Fibroblast of skin of abdomen (primary cell): ENCODE data around the gene HS2ST1. TPM values are rescaled to one million over a fixed set of nuclear protein-coding genes. Genes with fewer than 3 reads are reported as not detected.
"Not testable (repeated sequence)": the region's sequence is repeated elsewhere in the genome, so short reads cannot be mapped to it uniquely, and the experiment has no call there.

Experiments
- DNase-seq: peaks from one replicate; pipeline ENCODE4 v3.0.0-alpha.2; 2013
- polyA plus RNA-seq, 2 experiments: library from polyadenylated mRNA; unstranded; fragments of 120-200 nt; gene quantifications; one replicate each; pipeline ENCODE4 v1.2.1, GENCODE V29; 2013; ENCODE audit not compliant: insufficient read length in 2 of 2

HS2ST1 gene
- polyA plus RNA-seq (2013, experiment 1 of 2; ENCODE audit: insufficient read length): 18.2 TPM
- polyA plus RNA-seq (2013, experiment 2 of 2; ENCODE audit: insufficient read length): 18.5 TPM

- no peak for DNase-seq
Measured at GRCh38 chr1:86914601-86914997, at the start of gene HS2ST1. TSS of gene HS2ST1 (plus strand) at chr1:86914635.

GRCh38 chr1:86865973-86866637 lies 48.3 kb upstream of the HS2ST1 start:
- no peak for DNase-seq

GRCh38 chr1:86866665-86867064 lies 47.8 kb upstream of the HS2ST1 start:
- DNase-seq: peak; percentile 23

GRCh38 chr1:86867278-86867677 lies 47.2 kb upstream of the HS2ST1 start:
- DNase-seq: not testable (repeated sequence)

- peak; percentile 2 for DNase-seq
Measured at GRCh38 chr1:86868477-86868876, 46.0 kb upstream of the HS2ST1 start.

- DNase-seq: no peak
Measured at GRCh38 chr1:86871001-86871400, 43.4 kb upstream of the HS2ST1 start.

GRCh38 chr1:86872086-86872485 lies 42.3 kb upstream of the HS2ST1 start:
- DNase-seq: peak; percentile 38

GRCh38 chr1:86875722-86876121 lies 38.7 kb upstream of the HS2ST1 start:
- no peak for DNase-seq

- no peak for DNase-seq
Measured at GRCh38 chr1:86887479-86888162, 26.8 kb upstream of the HS2ST1 start.

GRCh38 chr1:86888327-86888726 lies 26.1 kb upstream of the HS2ST1 start:
- no peak for DNase-seq

GRCh38 chr1:86899401-86899800 lies 15.0 kb upstream of the HS2ST1 start:
- DNase-seq: not testable (repeated sequence)

GRCh38 chr1:86905875-86906274 lies 8.6 kb upstream of the HS2ST1 start:
- DNase-seq: no peak

- DNase-seq: no peak
Measured at GRCh38 chr1:86906419-86906818, 8.0 kb upstream of the HS2ST1 start.

- peak; percentile 51 for DNase-seq
Measured at GRCh38 chr1:86912281-86912900, 2.0 kb upstream of the HS2ST1 start.

GRCh38 chr1:86913399-86913895 lies 988 bp upstream of the HS2ST1 start:
- DNase-seq: peak; percentile 33

- DNase-seq: peak; percentile 100
Measured at GRCh38 chr1:86913896-86914600, 387 bp upstream of the HS2ST1 start, which contains the start of gene SELENOF. TSS of gene SELENOF (minus strand) at chr1:86914126. CDS start at chr1:86914111, 15 bp downstream.

GRCh38 chr1:86914998-86915736 lies 732 bp downstream of the HS2ST1 start:
- DNase-seq: peak; percentile 42

- DNase-seq: no peak
Measured at GRCh38 chr1:86915737-86916235, 1.4 kb downstream of the HS2ST1 start.

GRCh38 chr1:86916752-86917151 lies 2.3 kb downstream of the HS2ST1 start:
- no peak for DNase-seq

- no peak for DNase-seq
Measured at GRCh38 chr1:86922445-86922844, 8.0 kb downstream of the HS2ST1 start.

GRCh38 chr1:86924324-86924960 lies 10.0 kb downstream of the HS2ST1 start:
- no peak for DNase-seq
